Muscle of leg (tissue), 11 donors: ENCODE measurements around the gene DOCK2. TPM values are rescaled to one million over a fixed set of nuclear protein-coding genes. Genes with fewer than 3 reads are reported as not detected.
"Not testable (repeated sequence)": the region's sequence is repeated elsewhere in the genome, so short reads cannot be mapped to it uniquely, and the experiment has no call there.

Experiments used
- DNase-seq: peaks from one replicate; pipeline ENCODE4 v3.0.0; 2013
- H3K27ac ChIP-seq: one replicate; pipeline ENCODE4 v1.5.1; 2013; ENCODE audit warnings: mild to moderate bottlenecking, low read length, control low read depth
- H3K27me3 ChIP-seq: one replicate; pipeline ENCODE4 v1.6.1; 2013; ENCODE audit warnings: low read length; ENCODE audit not compliant: control insufficient read depth, insufficient read depth
- H3K36me3 ChIP-seq: one replicate; pipeline ENCODE4 v1.6.1; 2013; ENCODE audit warnings: low read length; ENCODE audit not compliant: control insufficient read depth, insufficient read depth
- H3K4me1 ChIP-seq: one replicate; pipeline ENCODE4 v1.6.1; 2013; ENCODE audit warnings: low read length; ENCODE audit not compliant: control insufficient read depth, insufficient read depth
- H3K4me3 ChIP-seq: one replicate; pipeline ENCODE4 v1.5.1; 2013; ENCODE audit warnings: low read length, control low read depth
- H3K9me3 ChIP-seq: replicated peaks from 2 replicates; pipeline ENCODE4 v1.6.1; 2013; ENCODE audit warnings: low read depth, low read length; ENCODE audit not compliant: control insufficient read depth
- WGBS: methylation state at CpG from one replicate; pipeline ENCODE4 v1.1.5; 2013; ENCODE audit warnings: missing lambda C conversion rate; ENCODE audit not compliant: insufficient coverage; 5-methylcytosine and 5-hydroxymethylcytosine counted together
- polyA plus RNA-seq, 8 donors: library from polyadenylated mRNA; unstranded; fragments of 120-200 nt; gene quantifications; one replicate each; pipeline versions ENCODE4 v1.2.1 to v1.2.3, GENCODE V29; 2013; ENCODE audit warnings: inconsistent platforms in 1 of 8, low replicate concordance in 1 of 8; ENCODE audit not compliant: insufficient read length in 8 of 8, insufficient read depth in 1 of 8
- total RNA-seq: library from RNA; stranded (reverse); fragments of 120-200 nt; gene quantifications from one replicate; pipeline ENCODE4 v1.2.4, GENCODE V29; 2013

Gene DOCK2
- total and polyA plus RNA-seq, 9 donors = 3.4 to 4.5 (median 3.8) TPM

- no CpG with 5 or more reads among the region's 1 CpG for WGBS
- no peaks in the 10 kb centered on the region for H3K27me3 ChIP-seq
- H3K9me3 ChIP-seq = no peaks in the 10 kb centered on the region
- no peaks in the 10 kb centered on the region for H3K36me3 ChIP-seq
- no peaks in the 10 kb centered on the region for H3K4me1 ChIP-seq
- peak; percentile 17 for DNase-seq
- H3K27ac ChIP-seq = no peak overlapping the region
- no peak overlapping the region for H3K4me3 ChIP-seq
Observed at GRCh38 chr5:169831331-169831730, 194.3 kb downstream of the DOCK2 start.

GRCh38 chr5:169832304-169832703 is 195.2 kb downstream of the DOCK2 start:
- Histone ChIP-seq H3K4me1 (no peaks in the 10 kb centered on the region), H3K36me3 (no peaks in the 10 kb centered on the region), H3K27ac (no peak overlapping the region), H3K9me3 (no peaks in the 10 kb centered on the region), H3K4me3 (no peak overlapping the region), H3K27me3 (no peaks in the 10 kb centered on the region)
- DNase-seq = no peak
- 100% methylated on average over 1 of the region's 3 CpGs for WGBS

DNA sequence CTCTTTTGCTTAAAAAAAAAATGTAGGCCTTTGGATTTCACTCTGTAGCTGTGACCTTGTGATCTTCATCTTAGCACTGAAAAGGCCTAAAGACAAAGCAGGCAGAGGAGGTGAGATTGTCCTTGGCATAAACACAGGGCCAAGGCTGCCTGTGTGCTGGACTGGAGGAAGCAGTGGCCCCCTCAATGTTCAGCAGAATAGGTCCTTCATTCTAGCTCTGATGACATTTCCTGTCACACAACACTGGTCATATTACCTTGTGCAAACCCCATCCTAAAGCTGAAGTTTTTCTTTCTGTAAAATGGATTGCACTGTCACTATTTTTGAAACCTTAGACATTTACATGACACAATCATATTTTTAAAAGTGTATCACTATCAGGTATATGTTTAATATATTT is 195.8 kb downstream of the DOCK2 start:
- DNase-seq = no peak
- Histone ChIP-seq H3K36me3 (no peaks in the 10 kb centered on the region), H3K27ac (no peak overlapping the region), H3K9me3 (no peaks in the 10 kb centered on the region), H3K4me3 (no peak overlapping the region), H3K27me3 (no peaks in the 10 kb centered on the region), H3K4me1 (no peaks in the 10 kb centered on the region)

DNA sequence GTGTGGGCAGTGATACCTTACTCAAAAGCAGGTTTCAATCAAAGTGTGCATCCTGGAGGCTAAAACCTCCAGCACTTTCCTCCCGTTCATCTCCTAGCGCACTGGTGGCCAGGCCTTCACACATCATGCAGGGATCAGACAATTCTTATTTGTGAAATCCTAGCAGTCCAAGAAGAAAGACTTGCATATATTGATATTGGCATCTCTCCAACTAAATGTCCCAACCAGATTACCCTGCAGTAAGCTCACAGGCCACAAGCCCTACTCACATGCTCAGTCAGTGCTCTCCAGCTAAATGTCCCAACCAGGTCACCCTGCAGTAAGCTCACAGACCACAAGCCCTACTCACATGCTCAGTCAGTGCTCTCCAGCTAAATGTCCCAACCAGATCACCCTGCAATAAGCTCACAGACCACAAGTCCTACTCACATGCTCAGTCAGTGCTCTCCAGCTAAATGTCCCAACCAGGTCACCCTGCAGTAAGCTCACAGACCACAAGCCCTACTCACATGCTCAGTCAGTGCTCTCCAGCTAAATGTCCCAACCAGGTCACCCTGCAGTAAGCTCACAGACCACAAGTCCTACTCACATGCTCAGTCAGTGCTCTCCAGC is 196.7 kb downstream of the DOCK2 start:
- DNase-seq, H3K4me1 ChIP-seq, H3K4me3 ChIP-seq, H3K36me3 ChIP-seq, H3K27me3 ChIP-seq, H3K27ac ChIP-seq, H3K9me3 ChIP-seq: not testable (repeated sequence)
- 80% methylated on average over 1 of the region's 2 CpGs for WGBS

DNA sequence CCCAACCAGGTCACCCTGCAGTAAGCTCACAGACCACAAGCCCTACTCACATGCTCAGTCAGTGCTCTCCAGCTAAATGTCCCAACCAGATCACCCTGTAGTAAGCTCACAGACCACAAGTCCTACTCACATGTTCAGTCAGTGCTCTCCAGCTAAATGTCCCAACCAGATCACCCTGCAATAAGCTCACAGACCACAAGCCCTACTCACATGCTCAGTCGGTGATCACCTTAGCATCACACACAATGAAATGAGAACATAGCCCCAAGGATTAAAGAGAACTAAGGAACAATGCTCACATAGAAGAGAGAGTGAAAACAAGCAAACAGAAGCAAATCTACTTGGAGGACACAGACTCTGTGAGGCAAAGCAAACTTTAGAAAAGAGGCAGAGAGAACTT is 197.5 kb downstream of the DOCK2 start:
- H3K4me3 ChIP-seq, H3K36me3 ChIP-seq, H3K9me3 ChIP-seq, H3K27me3 ChIP-seq, DNase-seq, H3K27ac ChIP-seq, H3K4me1 ChIP-seq: not testable (repeated sequence)
- no CpG with 5 or more reads among the region's 1 CpG for WGBS

DNA sequence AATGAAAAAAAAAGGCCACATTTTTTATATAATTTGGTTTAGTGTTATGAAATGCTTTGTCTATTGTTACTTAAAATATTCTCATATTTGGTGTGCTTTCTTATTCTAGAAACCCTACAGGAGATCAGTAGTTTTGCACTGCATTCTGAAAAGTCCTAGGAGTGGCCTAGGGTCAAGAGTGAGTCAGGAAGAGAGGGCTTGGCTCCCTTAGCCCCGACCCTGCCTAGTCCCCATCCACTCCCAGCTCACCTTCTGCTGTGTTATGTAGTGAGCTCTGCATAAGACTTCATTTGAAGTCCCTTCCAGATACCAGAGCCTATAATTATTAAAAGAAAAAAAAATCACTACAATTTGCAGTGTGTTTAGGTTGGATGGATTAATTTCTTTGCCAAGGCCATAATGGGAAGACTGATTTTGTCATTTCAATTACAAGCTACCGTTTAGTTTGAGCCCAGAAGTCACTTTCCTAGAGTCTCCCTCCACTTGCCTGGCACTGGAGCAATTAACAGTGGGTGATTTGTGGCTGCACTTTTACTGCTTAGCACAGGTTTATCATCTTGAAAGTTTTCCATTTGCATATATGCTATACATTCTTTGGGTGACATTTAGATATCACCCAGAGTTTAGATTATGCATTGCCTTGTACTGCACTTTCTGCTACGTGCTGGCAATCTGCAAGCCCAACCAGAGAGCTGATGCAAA is 199.9 kb downstream of the DOCK2 start:
- H3K27me3 ChIP-seq = no peaks in the 10 kb centered on the region
- no peak for DNase-seq
- no peaks in the 10 kb centered on the region for H3K4me1 ChIP-seq
- H3K4me3 ChIP-seq = no peak overlapping the region
- no CpG with 5 or more reads among the region's 3 CpGs for WGBS
- no peaks in the 10 kb centered on the region for H3K9me3 ChIP-seq
- no peaks in the 10 kb centered on the region for H3K36me3 ChIP-seq
- no peak overlapping the region for H3K27ac ChIP-seq

GRCh38 chr5:169837686-169838085 is 200.6 kb downstream of the DOCK2 start:
- DNase-seq = no peak
- no peaks in the 10 kb centered on the region for H3K4me1 ChIP-seq
- no peaks in the 10 kb centered on the region for H3K27me3 ChIP-seq
- no peak overlapping the region for H3K27ac ChIP-seq
- H3K9me3 ChIP-seq = no peaks in the 10 kb centered on the region
- no peak overlapping the region for H3K4me3 ChIP-seq
- no peaks in the 10 kb centered on the region for H3K36me3 ChIP-seq

GRCh38 chr5:169838688-169839087 is 201.6 kb downstream of the DOCK2 start:
- H3K9me3 ChIP-seq = no peaks in the 10 kb centered on the region
- WGBS = 86% methylated on average over 1 of the region's 3 CpGs
- H3K27ac ChIP-seq = no peak overlapping the region

DNA sequence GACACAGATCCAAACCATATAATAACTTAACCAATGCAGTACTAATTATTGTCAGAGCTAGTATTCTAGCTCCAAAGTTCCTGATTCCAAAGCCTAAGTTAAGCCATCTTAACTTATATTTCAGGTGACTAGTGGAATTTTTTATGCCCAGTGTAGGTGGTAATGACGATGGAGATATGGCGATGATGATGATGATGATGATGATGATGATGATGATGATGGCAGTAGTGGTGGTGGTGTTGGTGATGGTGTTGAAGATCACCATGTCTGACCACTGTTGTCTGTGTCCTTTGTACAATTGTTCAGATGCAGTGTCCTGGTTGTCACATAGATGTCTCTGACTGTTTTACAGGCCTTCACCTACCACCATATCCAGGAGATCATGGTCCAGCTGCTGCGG is 203.3 kb downstream of the DOCK2 start:
- no peak overlapping the region for H3K27ac ChIP-seq
- no peak for DNase-seq
- no peaks in the 10 kb centered on the region for H3K4me1 ChIP-seq
- H3K36me3 ChIP-seq = no peaks in the 10 kb centered on the region
- H3K9me3 ChIP-seq = no peaks in the 10 kb centered on the region
- H3K4me3 ChIP-seq = no peak overlapping the region
- WGBS = 80% methylated on average over 2 of the region's 3 CpGs
- H3K27me3 ChIP-seq = no peaks in the 10 kb centered on the region

More at GRCh38 chr5:169838688-169839087, 201.6 kb downstream of the DOCK2 start:
- Histone ChIP-seq H3K27me3 (no peaks in the 10 kb centered on the region), H3K4me1 (no peaks in the 10 kb centered on the region), H3K36me3 (no peaks in the 10 kb centered on the region), H3K4me3 (no peak overlapping the region)
- no peak for DNase-seq

- no peak overlapping the region for H3K27ac ChIP-seq
- no peaks in the 10 kb centered on the region for H3K36me3 ChIP-seq
- no peaks in the 10 kb centered on the region for H3K4me1 ChIP-seq
- H3K4me3 ChIP-seq = no peak overlapping the region
- no peaks in the 10 kb centered on the region for H3K27me3 ChIP-seq
- no peak for DNase-seq
- H3K9me3 ChIP-seq = no peaks in the 10 kb centered on the region
Observed at GRCh38 chr5:169842699-169843098, 205.6 kb downstream of the DOCK2 start.

GRCh38 chr5:169847519-169847918 is 210.4 kb downstream of the DOCK2 start:
- Histone ChIP-seq H3K36me3 (no peaks in the 10 kb centered on the region), H3K27ac (no peak overlapping the region), H3K4me1 (no peaks in the 10 kb centered on the region), H3K4me3 (no peak overlapping the region), H3K27me3 (no peaks in the 10 kb centered on the region), H3K9me3 (peaks cover 7% of the 10 kb centered on the region)
- WGBS = no CpG with 5 or more reads among the region's 1 CpG
- no peak for DNase-seq
